Neural progenitor cell (in vitro differentiated cells): ENCODE results near the gene FBXW8. TPM values are rescaled to one million over a fixed set of nuclear protein-coding genes. Genes with fewer than 3 reads are reported as not detected.

ENCODE experiments used
- DNase-seq: peaks from one replicate; pipeline ENCODE4 v3.0.0-alpha.2; 2016; ENCODE audit warnings: low spot score
- H2AFZ ChIP-seq: fragments of 200-600 bp; sonication (generic); replicated peaks from 2 replicates; pipeline ENCODE4 v1.6.1; 2016; ENCODE audit warnings: antibody characterized with exemption
- H3F3A ChIP-seq: fragments of 200-600 bp; sonication (generic); 2 replicates; pipeline ENCODE4 v1.6.1; 2016; ENCODE audit warnings: antibody characterized with exemption, low read depth
- H3K27ac ChIP-seq: fragments of 200-600 bp; sonication (generic); 2 replicates; pipeline ENCODE4 v1.5.1; 2016; ENCODE audit warnings: mild to moderate bottlenecking
- H3K27me3 ChIP-seq: fragments of 200-600 bp; sonication (generic); 2 replicates; pipeline ENCODE4 v1.6.1; 2016; ENCODE audit warnings: mild to moderate bottlenecking, moderate library complexity
- H3K36me3 ChIP-seq: fragments of 200-600 bp; sonication (generic); 2 replicates; pipeline ENCODE4 v1.5.1; 2016
- H3K4me1 ChIP-seq: fragments of 200-600 bp; sonication (generic); 2 replicates; pipeline ENCODE4 v1.6.1; 2016; ENCODE audit warnings: mixed run types
- H3K4me2 ChIP-seq: fragments of 200-600 bp; sonication (generic); 2 replicates; pipeline ENCODE4 v1.6.1; 2016
- H3K4me3 ChIP-seq: fragments of 200-600 bp; sonication (generic); 2 replicates; pipeline ENCODE4 v1.5.1; 2016
- H3K79me2 ChIP-seq: fragments of 200-600 bp; sonication (generic); 2 replicates; pipeline ENCODE4 v1.6.1; 2016; ENCODE audit warnings: low read depth
- H3K9ac ChIP-seq: fragments of 200-600 bp; sonication (generic); 2 replicates; pipeline ENCODE4 v1.6.1; 2016
- H3K9me3 ChIP-seq: fragments of 200-600 bp; sonication (generic); 2 replicates; pipeline ENCODE4 v1.5.1; 2016; ENCODE audit warnings: low read depth
- H4K20me1 ChIP-seq: fragments of 200-600 bp; sonication (generic); 2 replicates; pipeline ENCODE4 v1.6.1; 2016; ENCODE audit warnings: low read depth
- H3K27ac Mint-ChIP-seq: 3 replicates; pipeline ENCODE4 v1.8.0; 2021; ENCODE audit warnings: mixed read lengths
- H3K27me3 Mint-ChIP-seq: 2 replicates; pipeline ENCODE4 v1.8.0; 2022; ENCODE audit warnings: low read depth, mild to moderate bottlenecking, inconsistent platforms, moderate library complexity, mixed read lengths; ENCODE audit not compliant: insufficient read depth
- H3K36me3 Mint-ChIP-seq: 3 replicates; pipeline ENCODE4 v1.8.0; 2021; ENCODE audit warnings: mixed read lengths
- H3K4me1 Mint-ChIP-seq: 3 replicates; pipeline ENCODE4 v1.8.0; 2021; ENCODE audit warnings: mixed read lengths
- H3K4me3 Mint-ChIP-seq: 3 replicates; pipeline ENCODE4 v1.8.0; 2021; ENCODE audit warnings: mild to moderate bottlenecking, moderate library complexity, mixed read lengths
- H3K9me3 Mint-ChIP-seq: 3 replicates; pipeline ENCODE4 v1.8.0; 2020; ENCODE audit warnings: mixed read lengths
- EZH2 ChIP-seq: fragments of 200-600 bp; sonication (generic); IDR thresholded peaks from 2 replicates; pipeline ENCODE4 v1.6.1; 2017; ENCODE audit warnings: antibody characterized with exemption, mild to moderate bottlenecking, moderate library complexity
- EZH2phosphoT487 ChIP-seq: fragments of 200-600 bp; sonication (generic); IDR thresholded peaks from 2 replicates; pipeline ENCODE4 v1.6.1; 2017; ENCODE audit warnings: antibody characterized with exemption
- total RNA-seq: library from RNA; depleted of rRNA; stranded (reverse); fragments of >200 nt; gene quantifications from 2 replicates; pipeline ENCODE4 v1.2.3, GENCODE V29; 2015; ENCODE audit warnings: low replicate concordance
- TF ChIP-seq, protein P1 (sequence below): fragments of 200-600 bp; sonication (generic); IDR thresholded peaks from 2 replicates; pipeline ENCODE4 v1.5.1; 2017; ENCODE audit warnings: antibody characterized with exemption, mild to moderate bottlenecking

FBXW8 gene
- total RNA-seq, 1 donor from 2014 or later: 20.7 TPM

DNA sequence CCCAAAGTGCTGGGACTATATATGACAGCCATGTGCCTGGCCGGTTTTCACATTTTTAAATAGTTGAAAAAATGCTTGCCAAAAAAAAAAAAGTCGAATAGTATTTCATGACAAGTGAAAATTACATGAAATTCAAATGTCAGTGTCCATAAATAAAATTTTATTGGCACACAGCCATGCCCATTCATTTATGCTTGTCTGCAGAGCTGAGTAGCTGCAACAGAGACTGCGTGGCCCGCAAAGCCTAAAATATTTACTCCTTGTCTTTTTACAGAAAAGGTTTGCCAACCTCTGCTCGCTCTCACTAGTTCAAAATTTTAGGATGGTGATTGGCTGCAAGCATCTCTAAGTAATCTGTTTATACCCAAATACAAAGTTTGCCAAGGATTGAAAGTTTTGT is 139.3 kb downstream of the FBXW8 start:
- H3K4me3 Mint-ChIP-seq: no peak overlapping the region
- Histone ChIP-seq H3K9ac (no peak overlapping the region), H3F3A (peaks cover 27% of the 10 kb centered on the region), H3K4me2 (no peak overlapping the region), H3K27me3 (no peaks in the 10 kb centered on the region), H3K79me2 (no peaks in the 10 kb centered on the region), H4K20me1 (peaks cover 6% of the 10 kb centered on the region), H3K4me3 (no peak overlapping the region), H3K9me3 (no peaks in the 10 kb centered on the region), H3K27ac (no peak overlapping the region), H2AFZ (no peak overlapping the region), H3K36me3 (no peaks in the 10 kb centered on the region), H3K4me1 (peaks cover 37% of the 10 kb centered on the region)
- H3K4me1 Mint-ChIP-seq: peaks cover 61% of the 10 kb centered on the region
- no peak for TF ChIP-seq EZH2
- TF ChIP-seq EZH2phosphoT487: no peak
- TF ChIP-seq, protein P1, sequence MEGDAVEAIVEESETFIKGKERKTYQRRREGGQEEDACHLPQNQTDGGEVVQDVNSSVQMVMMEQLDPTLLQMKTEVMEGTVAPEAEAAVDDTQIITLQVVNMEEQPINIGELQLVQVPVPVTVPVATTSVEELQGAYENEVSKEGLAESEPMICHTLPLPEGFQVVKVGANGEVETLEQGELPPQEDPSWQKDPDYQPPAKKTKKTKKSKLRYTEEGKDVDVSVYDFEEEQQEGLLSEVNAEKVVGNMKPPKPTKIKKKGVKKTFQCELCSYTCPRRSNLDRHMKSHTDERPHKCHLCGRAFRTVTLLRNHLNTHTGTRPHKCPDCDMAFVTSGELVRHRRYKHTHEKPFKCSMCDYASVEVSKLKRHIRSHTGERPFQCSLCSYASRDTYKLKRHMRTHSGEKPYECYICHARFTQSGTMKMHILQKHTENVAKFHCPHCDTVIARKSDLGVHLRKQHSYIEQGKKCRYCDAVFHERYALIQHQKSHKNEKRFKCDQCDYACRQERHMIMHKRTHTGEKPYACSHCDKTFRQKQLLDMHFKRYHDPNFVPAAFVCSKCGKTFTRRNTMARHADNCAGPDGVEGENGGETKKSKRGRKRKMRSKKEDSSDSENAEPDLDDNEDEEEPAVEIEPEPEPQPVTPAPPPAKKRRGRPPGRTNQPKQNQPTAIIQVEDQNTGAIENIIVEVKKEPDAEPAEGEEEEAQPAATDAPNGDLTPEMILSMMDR: no peak
- H3K27ac Mint-ChIP-seq: no peak overlapping the region
- H3K27me3 Mint-ChIP-seq: peaks cover 24% of the 10 kb centered on the region
- no peaks in the 10 kb centered on the region for H3K36me3 Mint-ChIP-seq
- DNase-seq: no peak
- H3K9me3 Mint-ChIP-seq: no peaks in the 10 kb centered on the region

DNA sequence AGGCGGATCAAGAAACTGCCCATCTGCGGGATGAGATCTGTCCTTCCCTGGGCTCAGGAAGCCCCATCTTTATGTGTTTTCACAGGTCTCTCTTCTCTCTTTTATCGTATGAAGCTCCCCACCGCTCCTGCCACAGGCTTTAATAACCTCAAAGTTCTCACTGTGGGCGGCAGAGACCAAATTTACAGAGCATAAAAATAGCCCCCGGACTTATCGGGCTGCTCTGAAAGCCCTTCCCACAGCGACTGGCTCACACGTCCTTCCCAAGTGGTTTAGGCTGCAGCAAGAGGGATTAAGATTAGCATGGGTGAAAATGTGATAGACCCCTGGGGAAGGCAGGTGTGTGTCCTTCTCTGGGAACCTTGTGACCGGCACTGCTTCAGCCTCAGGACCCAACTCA is 140.6 kb downstream of the FBXW8 start:
- Histone ChIP-seq H3K27ac (no peak overlapping the region), H3K27me3 (no peaks in the 10 kb centered on the region), H3K9me3 (no peaks in the 10 kb centered on the region), H3F3A (peaks cover 21% of the 10 kb centered on the region), H2AFZ (no peak overlapping the region), H3K79me2 (no peaks in the 10 kb centered on the region), H3K9ac (no peak overlapping the region), H3K4me3 (no peak overlapping the region), H3K4me1 (peaks cover 28% of the 10 kb centered on the region), H3K4me2 (peak overlapping the region; percentile 23), H4K20me1 (peaks cover 6% of the 10 kb centered on the region), H3K36me3 (no peaks in the 10 kb centered on the region)
- Mint-ChIP-seq H3K27ac (no peak overlapping the region), H3K4me3 (no peak overlapping the region), H3K36me3 (no peaks in the 10 kb centered on the region), H3K9me3 (no peaks in the 10 kb centered on the region), H3K4me1 (peaks cover 48% of the 10 kb centered on the region), H3K27me3 (peaks cover 23% of the 10 kb centered on the region)
- no peak for DNase-seq
- TF ChIP-seq, protein P1: no peak
- TF ChIP-seq EZH2: no peak
- TF ChIP-seq EZH2phosphoT487: no peak

DNA sequence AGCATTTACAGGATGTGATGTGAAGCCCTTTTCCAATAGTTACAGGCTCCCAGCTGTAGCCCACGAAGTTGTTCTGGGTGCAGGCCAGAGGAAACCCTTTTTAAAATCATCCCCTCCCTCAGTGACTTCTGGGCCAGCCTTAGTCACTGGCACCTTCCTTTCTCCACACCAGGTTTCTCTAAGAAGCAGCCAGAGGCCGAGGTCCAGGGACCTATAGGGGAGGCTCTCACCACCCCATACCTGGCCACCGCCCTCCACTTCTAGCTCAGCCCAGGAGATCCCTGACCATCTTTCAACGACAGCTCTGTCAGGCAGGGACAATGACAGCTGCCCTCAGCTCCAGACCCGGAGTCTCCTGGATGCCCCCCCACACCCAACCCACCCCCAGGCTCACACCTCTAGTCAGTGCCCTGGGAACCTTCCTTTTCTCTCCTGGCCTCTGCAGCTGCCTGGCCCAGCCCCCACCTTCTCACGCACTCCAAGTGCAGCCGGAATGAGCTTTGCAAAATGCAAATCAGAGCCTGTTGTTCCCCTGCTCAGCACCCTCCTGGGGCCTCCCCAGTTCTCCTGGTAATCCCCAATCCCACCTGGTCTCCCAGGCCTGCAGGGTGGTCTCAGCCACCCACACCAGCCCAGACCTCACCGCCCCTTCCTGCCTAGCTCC is 141.8 kb downstream of the FBXW8 start:
- Mint-ChIP-seq H3K27ac (peak overlapping the region; percentile 90), H3K4me3 (peak overlapping the region; percentile 34), H3K9me3 (no peaks in the 10 kb centered on the region), H3K4me1 (peaks cover 40% of the 10 kb centered on the region), H3K27me3 (peaks cover 22% of the 10 kb centered on the region), H3K36me3 (no peaks in the 10 kb centered on the region)
- DNase-seq: peak; percentile 73
- Histone ChIP-seq H3K9ac (no peak overlapping the region), H3K4me3 (no peak overlapping the region), H3K27ac (no peak overlapping the region), H2AFZ (no peak overlapping the region), H3K79me2 (no peaks in the 10 kb centered on the region), H3F3A (peaks cover 21% of the 10 kb centered on the region), H3K4me1 (peaks cover 28% of the 10 kb centered on the region), H3K27me3 (no peaks in the 10 kb centered on the region), H3K36me3 (no peaks in the 10 kb centered on the region), H4K20me1 (peaks cover 6% of the 10 kb centered on the region), H3K4me2 (peak overlapping the region; percentile 50), H3K9me3 (no peaks in the 10 kb centered on the region)
- TF ChIP-seq, protein P1: no peak
- TF ChIP-seq EZH2 (no peak), EZH2phosphoT487 (no peak)
